Esophagus (tissue), 2 donors: ENCODE measurements around the gene ESR1. TPM values are rescaled to one million over a fixed set of nuclear protein-coding genes. Genes with fewer than 3 reads are reported as not detected.

Source experiments
- H3K27ac ChIP-seq, 2 donors: one replicate each; pipeline ENCODE4 v1.5.1; 2013; ENCODE audit warnings: low read depth in 2 of 2, mild to moderate bottlenecking in 2 of 2, inconsistent platforms in 1 of 2, low read length in 1 of 2, moderate library complexity in 1 of 2
- H3K27me3 ChIP-seq, 2 donors: one replicate each; pipeline ENCODE4 v1.6.1; 2013; ENCODE audit warnings: low read length in 2 of 2, control low read depth in 1 of 2, mild to moderate bottlenecking in 1 of 2; ENCODE audit not compliant: insufficient read depth in 2 of 2, control insufficient read depth in 1 of 2
- H3K36me3 ChIP-seq, 2 donors: one replicate each; pipeline ENCODE4 v1.6.1; 2013; ENCODE audit warnings: low read length in 1 of 2; ENCODE audit not compliant: control insufficient read depth in 2 of 2, insufficient read depth in 2 of 2
- H3K4me1 ChIP-seq, 2 donors: one replicate each; pipeline ENCODE4 v1.6.1; 2013; ENCODE audit warnings: low read length in 1 of 2; ENCODE audit not compliant: control insufficient read depth in 2 of 2, insufficient read depth in 2 of 2
- H3K4me3 ChIP-seq, 2 donors: one replicate each; pipeline ENCODE4 v1.5.1; 2013; ENCODE audit warnings: low read length in 2 of 2, mild to moderate bottlenecking in 2 of 2, low read depth in 1 of 2, moderate library complexity in 1 of 2
- H3K9me3 ChIP-seq, 2 donors: one replicate each; pipeline ENCODE4 v1.6.1; 2013; ENCODE audit warnings: mild to moderate bottlenecking in 2 of 2, low read depth in 1 of 2, low read length in 1 of 2, moderate library complexity in 1 of 2; ENCODE audit not compliant: control insufficient read depth in 2 of 2, insufficient read depth in 1 of 2
- whole genome bisulfite sequencing, 2 donors: extraction: QIAGEN DNeasy Blood & Tissue Kit; methylation state at CpG; one replicate each; pipeline ENCODE4 v1.1.7; 2013; 5-methylcytosine and 5-hydroxymethylcytosine counted together
- polyA plus RNA-seq, 2 donors: library from polyadenylated mRNA; stranded (reverse); fragments of 200-250 nt; gene quantifications; one replicate each; pipeline ENCODE4 v1.2.3, GENCODE V29; 2013
- donor health status: healthy with polysubstance abuse.
- donor health status: Bipolar disorder and iron deficiency.

The ESR1 gene
- polyA plus RNA-seq, 2 donors, result 0.05 to 0.14 TPM

GRCh38 chr6:152050451-152051195 lies 243.1 kb downstream of the ESR1 start:
- Histone ChIP-seq H3K27ac (no peak overlapping the region), H3K36me3 (no peaks in the 10 kb centered on the region), H3K27me3 (no peaks in the 10 kb centered on the region), H3K4me3 (no peak overlapping the region), H3K9me3 (no peaks in the 10 kb centered on the region), H3K4me1 (no peaks in the 10 kb centered on the region)
- 82 to 92% methylated on average over 4 of the region's 4 CpGs for WGBS, 2 donors

DNA sequence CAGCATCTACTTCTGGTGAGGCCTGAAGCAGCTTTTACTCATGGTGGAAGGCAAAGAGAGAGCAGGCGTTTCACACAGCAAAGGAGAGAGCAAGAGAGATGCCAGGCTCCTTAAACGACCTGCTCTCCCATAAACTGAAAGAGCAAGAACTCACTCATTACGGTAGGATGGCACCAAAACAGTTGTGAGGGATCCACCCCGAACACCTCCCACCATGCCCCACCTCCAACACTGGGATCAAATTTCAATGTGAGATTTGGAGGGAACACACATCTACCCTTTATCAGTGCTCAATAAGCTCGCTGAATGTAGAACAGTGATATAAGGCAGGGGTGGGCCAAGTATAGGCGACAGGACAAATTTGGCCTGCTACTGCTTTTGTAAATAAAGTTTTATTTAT lies 244.6 kb downstream of the ESR1 start:
- WGBS, 2 donors, result 57 to 64% methylated on average over 6 of the region's 6 CpGs
- Histone ChIP-seq H3K27ac (no peak overlapping the region), H3K27me3 (no peaks in the 10 kb centered on the region), H3K4me1 (no peaks in the 10 kb centered on the region), H3K9me3 (no peaks in the 10 kb centered on the region), H3K4me3 (no peak overlapping the region), H3K36me3 (no peaks in the 10 kb centered on the region)

DNA sequence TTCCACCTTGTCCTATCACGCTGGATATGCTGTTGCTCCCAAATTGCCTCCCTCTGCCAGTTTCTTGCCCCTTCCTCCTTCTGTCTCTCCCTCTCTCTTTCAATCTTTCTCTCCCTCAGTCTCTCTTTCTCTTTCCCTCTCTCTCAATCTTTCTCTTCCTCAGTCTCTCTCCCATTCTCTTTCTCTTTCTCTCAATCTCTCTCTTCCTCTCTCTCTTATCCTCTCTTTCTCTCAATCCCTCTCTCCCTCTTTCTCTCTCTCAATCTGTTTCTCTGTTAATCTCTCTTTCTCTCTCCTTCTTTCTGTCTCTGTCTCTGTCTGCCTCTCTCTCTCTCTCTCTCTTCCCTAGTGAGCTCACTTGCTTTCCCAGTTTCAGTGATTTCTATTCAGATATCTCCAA lies 245.8 kb downstream of the ESR1 start:
- Histone ChIP-seq H3K27ac (no peak overlapping the region), H3K4me1 (no peaks in the 10 kb centered on the region), H3K36me3 (no peaks in the 10 kb centered on the region), H3K4me3 (no peak overlapping the region), H3K27me3 (no peaks in the 10 kb centered on the region), H3K9me3 (no peaks in the 10 kb centered on the region)
- whole genome bisulfite sequencing, 2 donors, result 85 to 91% methylated on average over 1 of the region's 1 CpG

DNA sequence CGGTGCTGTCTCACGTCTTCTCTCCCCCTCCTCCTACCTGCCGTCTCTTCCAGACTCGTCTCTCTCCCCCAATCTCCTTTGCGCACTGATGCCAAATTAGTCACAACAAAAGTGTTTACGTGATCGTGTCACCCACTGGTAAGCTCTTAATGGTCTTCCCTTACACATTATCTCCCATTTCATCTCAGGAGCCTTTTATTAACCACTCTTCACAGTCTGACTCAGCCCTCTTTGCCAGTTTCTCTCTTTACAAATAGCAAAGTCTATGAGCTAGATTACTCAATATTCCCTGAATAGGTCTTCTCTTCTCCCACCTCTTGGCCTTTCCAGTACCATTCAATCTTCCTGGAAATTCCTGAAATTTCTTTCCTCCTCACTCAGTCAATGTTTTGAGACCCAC lies 247.0 kb downstream of the ESR1 start:
- no peaks in the 10 kb centered on the region for H3K4me1 ChIP-seq
- no peaks in the 10 kb centered on the region for H3K27me3 ChIP-seq
- H3K4me3 ChIP-seq, result no peak overlapping the region
- H3K27ac ChIP-seq, result no peak overlapping the region
- no peaks in the 10 kb centered on the region for H3K36me3 ChIP-seq
- H3K9me3 ChIP-seq, result no peaks in the 10 kb centered on the region
- WGBS, 2 donors, result 52 to 56% methylated on average over 7 of the region's 7 CpGs

- no peaks in the 10 kb centered on the region for H3K4me1 ChIP-seq
- 92 to 95% methylated on average over 4 of the region's 4 CpGs for WGBS, 2 donors
- H3K9me3 ChIP-seq, result no peaks in the 10 kb centered on the region
- no peaks in the 10 kb centered on the region for H3K36me3 ChIP-seq
- H3K27ac ChIP-seq, result no peak overlapping the region
- H3K27me3 ChIP-seq, result no peaks in the 10 kb centered on the region
- no peak overlapping the region for H3K4me3 ChIP-seq
These were observed 248.0 kb downstream of the ESR1 start for GRCh38 chr6:152055517-152055916.

DNA sequence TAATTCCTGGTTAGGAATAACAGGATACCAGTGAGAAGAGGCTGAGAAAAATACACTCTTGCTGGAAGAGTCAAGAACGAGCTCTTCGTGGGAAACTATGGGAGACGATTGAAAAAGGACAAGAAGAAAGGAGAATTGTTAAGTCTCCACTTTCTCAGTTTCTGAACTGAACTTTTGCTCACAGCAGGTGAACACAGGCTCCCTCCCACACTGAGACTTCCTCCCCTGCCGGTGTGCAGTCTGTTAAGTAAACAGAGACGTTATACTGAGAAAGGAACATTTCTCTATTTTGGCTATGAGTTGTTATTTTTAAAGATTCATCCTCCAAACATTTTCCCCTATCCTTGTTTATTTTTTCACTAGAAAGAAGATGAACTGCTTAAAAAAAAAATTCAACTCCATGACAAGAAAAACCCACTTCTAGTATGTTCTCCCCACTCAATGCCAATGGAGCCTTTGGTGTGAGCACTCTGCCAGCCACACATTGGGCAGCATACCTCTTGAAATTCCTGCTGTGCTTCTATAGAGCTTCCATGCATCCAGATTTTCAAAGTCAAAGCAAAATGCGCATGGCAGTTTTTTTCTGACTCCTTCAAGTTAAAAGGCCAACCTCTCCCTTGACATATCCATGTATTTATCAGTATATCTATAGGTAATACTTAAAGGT lies 250.5 kb downstream of the ESR1 start:
- no peak overlapping the region for H3K27ac ChIP-seq

DNA sequence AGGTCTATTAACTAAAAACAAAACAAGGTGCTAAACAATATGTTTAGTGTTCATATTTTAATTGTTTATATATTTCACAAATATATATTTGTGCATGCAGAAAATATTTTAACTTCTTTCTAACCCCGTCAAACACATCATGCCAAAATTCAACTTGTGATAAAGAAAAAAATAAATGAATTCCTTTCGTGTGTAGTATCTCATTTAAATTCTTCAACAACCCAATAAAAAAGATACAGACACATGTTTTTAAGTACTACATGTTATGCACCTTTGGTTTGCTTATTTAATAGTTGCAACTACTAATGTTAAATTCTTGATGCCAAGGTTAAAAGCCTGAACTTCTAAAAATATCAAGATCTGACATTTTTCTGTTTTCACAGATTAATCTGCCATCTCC lies 252.4 kb downstream of the ESR1 start:
- no peaks in the 10 kb centered on the region for H3K9me3 ChIP-seq
- H3K36me3 ChIP-seq, result no peaks in the 10 kb centered on the region
- no peaks in the 10 kb centered on the region for H3K27me3 ChIP-seq
- H3K27ac ChIP-seq, result no peak overlapping the region
- no peak overlapping the region for H3K4me3 ChIP-seq
- 86% methylated on average over 2 of the region's 2 CpGs for WGBS, 2 donors
- no peaks in the 10 kb centered on the region for H3K4me1 ChIP-seq

More for the DNA sequence above, 250.5 kb downstream of the ESR1 start:
- Histone ChIP-seq H3K4me3 (no peak overlapping the region), H3K27me3 (no peaks in the 10 kb centered on the region), H3K36me3 (no peaks in the 10 kb centered on the region), H3K4me1 (no peaks in the 10 kb centered on the region), H3K9me3 (no peaks in the 10 kb centered on the region)
- 52 to 55% methylated on average over 6 of the region's 6 CpGs for WGBS, 2 donors

DNA sequence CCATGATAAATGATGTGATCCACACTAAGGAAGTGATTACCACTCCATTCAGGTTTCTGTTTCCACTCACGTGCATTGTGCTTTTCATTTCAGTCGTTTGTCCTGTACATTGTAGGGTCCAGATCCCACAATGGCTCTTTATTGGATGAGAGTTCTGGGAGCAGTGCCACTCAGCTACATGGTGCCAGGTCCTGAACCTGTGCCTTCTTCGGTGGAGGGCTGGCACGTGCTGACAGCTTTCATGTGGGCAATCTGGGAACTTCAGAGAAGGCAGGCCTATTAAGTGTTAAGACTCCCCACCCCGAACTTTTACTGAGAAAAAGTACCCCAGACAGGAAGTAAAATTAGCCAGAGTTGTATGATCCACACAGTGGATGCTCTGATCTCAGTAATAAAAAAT lies 255.0 kb downstream of the ESR1 start:
- Histone ChIP-seq H3K4me1 (no peaks in the 10 kb centered on the region), H3K4me3 (no peak overlapping the region), H3K9me3 (no peaks in the 10 kb centered on the region), H3K27ac (no peak overlapping the region), H3K36me3 (no peaks in the 10 kb centered on the region), H3K27me3 (no peaks in the 10 kb centered on the region)
- WGBS, 2 donors, result 52 to 60% methylated on average over 5 of the region's 5 CpGs

DNA sequence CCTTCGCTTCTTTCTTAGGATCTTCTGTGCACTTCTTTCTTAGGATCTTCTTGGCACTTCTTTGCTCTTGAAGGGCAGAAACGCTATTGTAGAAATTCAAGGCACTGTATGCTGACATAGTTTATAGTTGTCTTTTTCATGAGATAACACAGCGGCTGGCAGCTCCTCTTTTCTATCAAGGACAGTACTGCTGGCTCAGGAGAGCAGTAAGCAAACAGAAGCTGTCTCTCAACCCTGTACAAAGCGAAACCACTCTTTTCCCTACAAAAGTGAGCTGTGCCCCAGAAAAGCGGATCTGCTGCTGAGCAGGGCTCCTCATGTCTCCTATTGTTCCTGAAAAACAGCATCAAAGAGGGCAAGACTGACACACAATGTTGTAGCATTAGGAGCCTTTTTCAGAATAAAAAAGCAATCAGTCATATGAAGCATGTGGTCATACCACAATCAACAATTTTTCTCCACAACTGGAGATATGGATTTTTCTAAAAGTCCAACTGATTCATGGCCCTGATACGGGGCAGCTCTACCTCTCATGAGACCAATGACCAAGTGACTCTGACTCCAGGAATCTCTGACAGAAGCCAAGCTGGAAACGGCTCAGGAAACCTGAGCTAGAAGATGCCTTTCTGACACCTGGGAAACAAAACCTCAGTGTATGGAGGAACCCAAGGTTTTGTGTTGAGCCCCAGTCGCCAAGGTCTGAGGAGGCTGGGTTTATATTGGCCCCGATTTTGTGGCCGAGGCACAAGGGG lies 255.9 kb downstream of the ESR1 start:
- no peak overlapping the region for H3K4me3 ChIP-seq
- 76 to 83% methylated on average over 10 of the region's 10 CpGs for WGBS, 2 donors
- H3K36me3 ChIP-seq, result no peaks in the 10 kb centered on the region
- no peaks in the 10 kb centered on the region for H3K4me1 ChIP-seq
- no peak overlapping the region for H3K27ac ChIP-seq
- H3K27me3 ChIP-seq, result no peaks in the 10 kb centered on the region
- H3K9me3 ChIP-seq, result no peaks in the 10 kb centered on the region
